ENCODE data around the gene MLLT1. TPM values are rescaled to one million over a fixed set of nuclear protein-coding genes. Genes with fewer than 3 reads are reported as not detected.
A peak's percentile ranks its signal among the peaks of the same experiment; 100 is the strongest.

Gene MLLT1
- total and polyA plus RNA-seq, 8 donors: 19.6 to 37.5 (median 25.4) TPM

GRCh38 chr19:6259312-6259861, 20.4 kb downstream of the MLLT1 start:
- no peaks in the 10 kb centered on the region for H3K27me3 ChIP-seq
- 54 to 57% methylated on average over 12 of the region's 12 CpGs for WGBS, 2 donors
- intact Hi-C loops (cut with DNase I): no loop called here
- peaks cover 0 to 3% (median 0%) of the 10 kb centered on the region in 3 donors for H3K4me1 ChIP-seq
- H3K27ac ChIP-seq: no peak overlapping the region
- DNase-seq (peak in 1 of 6 donors; percentile 43), FAIRE-seq (no peak), ATAC-seq (peak in 3 of 4 donors; percentile 18 to 68 (median 39))
- TF ChIP-seq, protein P1, sequence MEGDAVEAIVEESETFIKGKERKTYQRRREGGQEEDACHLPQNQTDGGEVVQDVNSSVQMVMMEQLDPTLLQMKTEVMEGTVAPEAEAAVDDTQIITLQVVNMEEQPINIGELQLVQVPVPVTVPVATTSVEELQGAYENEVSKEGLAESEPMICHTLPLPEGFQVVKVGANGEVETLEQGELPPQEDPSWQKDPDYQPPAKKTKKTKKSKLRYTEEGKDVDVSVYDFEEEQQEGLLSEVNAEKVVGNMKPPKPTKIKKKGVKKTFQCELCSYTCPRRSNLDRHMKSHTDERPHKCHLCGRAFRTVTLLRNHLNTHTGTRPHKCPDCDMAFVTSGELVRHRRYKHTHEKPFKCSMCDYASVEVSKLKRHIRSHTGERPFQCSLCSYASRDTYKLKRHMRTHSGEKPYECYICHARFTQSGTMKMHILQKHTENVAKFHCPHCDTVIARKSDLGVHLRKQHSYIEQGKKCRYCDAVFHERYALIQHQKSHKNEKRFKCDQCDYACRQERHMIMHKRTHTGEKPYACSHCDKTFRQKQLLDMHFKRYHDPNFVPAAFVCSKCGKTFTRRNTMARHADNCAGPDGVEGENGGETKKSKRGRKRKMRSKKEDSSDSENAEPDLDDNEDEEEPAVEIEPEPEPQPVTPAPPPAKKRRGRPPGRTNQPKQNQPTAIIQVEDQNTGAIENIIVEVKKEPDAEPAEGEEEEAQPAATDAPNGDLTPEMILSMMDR (IDR thresholded peaks at IDR 0.05): no peak
- H3K9me3 ChIP-seq: no peaks in the 10 kb centered on the region
- peaks cover 0 to 8% (median 0%) of the 10 kb centered on the region in 3 donors for H3K36me3 ChIP-seq
- no peak overlapping the region for H3K4me3 ChIP-seq

GRCh38 chr19:6258812-6259311, 20.9 kb downstream of the MLLT1 start:
- intact Hi-C loops (cut with DNase I): no loop called here
- Histone ChIP-seq H3K9me3 (no peaks in the 10 kb centered on the region), H3K27me3 (no peaks in the 10 kb centered on the region), H3K4me3 (no peak overlapping the region), H3K36me3 (peaks cover 0 to 8% (median 0%) of the 10 kb centered on the region in 3 donors), H3K27ac (no peak overlapping the region), H3K4me1 (peaks cover 0 to 3% (median 0%) of the 10 kb centered on the region in 3 donors)
- DNase-seq: no peak
- TF ChIP-seq, protein P1 (IDR thresholded peaks at IDR 0.05): no peak
- 92 to 96% methylated on average over 15 of the region's 15 CpGs for WGBS, 2 donors
- no peak for ATAC-seq
- FAIRE-seq: no peak

DNA sequence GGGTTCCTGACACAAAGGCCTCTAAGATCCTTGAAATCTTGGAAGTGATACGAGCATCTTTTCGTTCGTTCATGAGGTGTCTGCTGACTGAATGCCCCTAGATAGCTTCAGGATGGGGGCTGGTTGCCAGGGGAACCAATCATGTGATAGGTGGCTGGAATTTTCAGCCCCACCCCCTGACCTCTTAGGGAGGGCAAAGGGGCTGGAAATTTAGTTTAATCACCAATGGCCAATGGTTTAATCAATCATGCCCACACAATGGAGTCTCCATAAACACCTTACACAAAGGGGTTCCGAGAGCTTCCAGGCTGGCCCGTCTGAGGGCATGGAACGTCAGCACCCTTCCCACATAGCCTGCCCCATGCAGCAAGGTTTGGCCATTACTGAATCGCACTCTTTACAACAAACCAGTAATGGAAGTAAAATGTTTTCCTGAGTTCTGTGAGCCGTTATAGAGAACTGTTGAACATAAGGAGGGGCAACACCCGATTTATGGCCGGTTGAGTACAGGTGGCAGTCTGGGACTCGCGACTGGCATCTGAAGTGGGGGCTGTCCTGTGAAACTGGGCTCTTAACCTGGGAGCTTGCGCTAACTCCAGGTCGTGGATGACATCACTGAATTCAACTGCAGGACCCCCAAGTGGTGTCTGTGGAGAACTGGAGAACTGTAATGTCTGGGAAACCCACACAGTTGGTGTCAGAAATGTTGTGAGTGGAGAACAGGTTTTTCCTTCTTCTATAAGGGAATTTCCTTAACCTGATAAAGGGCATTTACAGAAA, 25.6 kb downstream of the MLLT1 start:
- DNase-seq (no peak), FAIRE-seq (no peak), ATAC-seq (no peak)
- Histone ChIP-seq H3K9me3 (no peaks in the 10 kb centered on the region), H3K27ac (no peak overlapping the region), H3K27me3 (no peaks in the 10 kb centered on the region), H3K4me3 (no peak overlapping the region), H3K36me3 (no peaks in the 10 kb centered on the region), H3K4me1 (peaks cover 0 to 3% (median under 1%) of the 10 kb centered on the region in 3 donors)
- 93% methylated on average over 14 of the region's 14 CpGs for WGBS, 2 donors
- intact Hi-C loops (cut with DNase I): no loop called here
- TF ChIP-seq, protein P1 (IDR thresholded peaks at IDR 0.05): no peak

- Histone ChIP-seq H3K27ac (no peak overlapping the region), H3K4me3 (no peak overlapping the region), H3K36me3 (no peaks in the 10 kb centered on the region), H3K27me3 (no peaks in the 10 kb centered on the region), H3K9me3 (no peaks in the 10 kb centered on the region), H3K4me1 (peaks cover 0 to 3% (median 0%) of the 10 kb centered on the region in 3 donors)
- DNase-seq: no peak
- no peak for FAIRE-seq
- ATAC-seq: no peak
- TF ChIP-seq, protein P1 (IDR thresholded peaks at IDR 0.05): no peak
- intact Hi-C loops (cut with DNase I): no loop called here
- WGBS, 2 donors: 86 to 94% methylated on average over 9 of the region's 9 CpGs
Observed at GRCh38 chr19:6252066-6252465, 27.7 kb downstream of the MLLT1 start.
